DOHH2 (cell line): ENCODE results near the gene DOP1A.

Experiments
- H3F3A ChIP-seq: fragments of 200-600 bp; sonication (generic), shearing (Covaris generic); 2 replicates; pipeline ENCODE4 v1.6.0; 2016; ENCODE audit warnings: antibody characterized with exemption, mild to moderate bottlenecking; ENCODE audit not compliant: control insufficient read depth, insufficient read depth
- H3K27ac ChIP-seq: fragments of 200-600 bp; sonication (generic); 2 replicates; pipeline ENCODE4 v1.5.1; 2014; ENCODE audit warnings: low read depth, mild to moderate bottlenecking, low read length, moderate library complexity
- H3K27me3 ChIP-seq: fragments of 200-600 bp; sonication (generic); 2 replicates; pipeline ENCODE4 v1.6.1; 2014; ENCODE audit warnings: mild to moderate bottlenecking, low read length, mixed read lengths; ENCODE audit not compliant: control insufficient read depth
- H3K36me3 ChIP-seq: fragments of 200-600 bp; sonication (generic); 2 replicates; pipeline ENCODE4 v1.6.1; 2014; ENCODE audit warnings: mild to moderate bottlenecking, low read length, moderate library complexity, mixed read lengths; ENCODE audit not compliant: control insufficient read depth
- H3K4me1 ChIP-seq: fragments of 200-600 bp; sonication (generic); 2 replicates; pipeline ENCODE4 v1.6.1; 2014; ENCODE audit warnings: mild to moderate bottlenecking, low read length, mixed read lengths; ENCODE audit not compliant: control insufficient read depth
- H3K4me2 ChIP-seq: fragments of 200-600 bp; sonication (generic); 2 replicates; pipeline ENCODE4 v1.6.0; 2014; ENCODE audit warnings: mild to moderate bottlenecking, low read length, moderate library complexity
- H3K4me3 ChIP-seq: fragments of 200-600 bp; sonication (generic); 2 replicates; pipeline ENCODE4 v1.5.1; 2014; ENCODE audit warnings: mild to moderate bottlenecking, low read length, mixed read lengths
- H3K79me2 ChIP-seq: fragments of 200-600 bp; sonication (generic); 2 replicates; pipeline ENCODE4 v1.6.1; 2014; ENCODE audit warnings: mild to moderate bottlenecking, low read length, mixed read lengths; ENCODE audit not compliant: control insufficient read depth
- H3K9me2 ChIP-seq: fragments of 200-600 bp; sonication (generic); replicated peaks from 2 replicates; pipeline ENCODE4 v1.6.1; 2014; ENCODE audit warnings: mild to moderate bottlenecking, low read length, mixed read lengths; ENCODE audit not compliant: control insufficient read depth
- H3K9me3 ChIP-seq: fragments of 200-600 bp; sonication (generic); 2 replicates; pipeline ENCODE4 v1.6.1; 2014; ENCODE audit warnings: antibody characterized with exemption, low read length, mixed read lengths; ENCODE audit not compliant: control insufficient read depth, insufficient read depth
- H4K20me1 ChIP-seq: fragments of 200-600 bp; sonication (generic); 2 replicates; pipeline ENCODE4 v1.6.0; 2014; ENCODE audit warnings: low read depth, mild to moderate bottlenecking, antibody characterized with exemption, low read length, moderate library complexity; ENCODE audit not compliant: control insufficient read depth, insufficient read depth
- EZH2phosphoT487 ChIP-seq: fragments of 200-600 bp; sonication (generic); IDR thresholded peaks from 2 replicates; pipeline ENCODE4 v1.6.1; 2017; ENCODE audit warnings: borderline replicate concordance, mild to moderate bottlenecking, antibody characterized with exemption, low read length, moderate library complexity, mixed read lengths
- TF ChIP-seq, protein P1 (sequence below): fragments of 200-600 bp; sonication (generic); IDR thresholded peaks from one replicate; pipeline ENCODE4 v1.5.1; 2014; ENCODE audit warnings: antibody characterized with exemption, mild to moderate bottlenecking, low read depth, low read length; ENCODE audit not compliant: poor library complexity, severe bottlenecking

The DOP1A gene, protein sequence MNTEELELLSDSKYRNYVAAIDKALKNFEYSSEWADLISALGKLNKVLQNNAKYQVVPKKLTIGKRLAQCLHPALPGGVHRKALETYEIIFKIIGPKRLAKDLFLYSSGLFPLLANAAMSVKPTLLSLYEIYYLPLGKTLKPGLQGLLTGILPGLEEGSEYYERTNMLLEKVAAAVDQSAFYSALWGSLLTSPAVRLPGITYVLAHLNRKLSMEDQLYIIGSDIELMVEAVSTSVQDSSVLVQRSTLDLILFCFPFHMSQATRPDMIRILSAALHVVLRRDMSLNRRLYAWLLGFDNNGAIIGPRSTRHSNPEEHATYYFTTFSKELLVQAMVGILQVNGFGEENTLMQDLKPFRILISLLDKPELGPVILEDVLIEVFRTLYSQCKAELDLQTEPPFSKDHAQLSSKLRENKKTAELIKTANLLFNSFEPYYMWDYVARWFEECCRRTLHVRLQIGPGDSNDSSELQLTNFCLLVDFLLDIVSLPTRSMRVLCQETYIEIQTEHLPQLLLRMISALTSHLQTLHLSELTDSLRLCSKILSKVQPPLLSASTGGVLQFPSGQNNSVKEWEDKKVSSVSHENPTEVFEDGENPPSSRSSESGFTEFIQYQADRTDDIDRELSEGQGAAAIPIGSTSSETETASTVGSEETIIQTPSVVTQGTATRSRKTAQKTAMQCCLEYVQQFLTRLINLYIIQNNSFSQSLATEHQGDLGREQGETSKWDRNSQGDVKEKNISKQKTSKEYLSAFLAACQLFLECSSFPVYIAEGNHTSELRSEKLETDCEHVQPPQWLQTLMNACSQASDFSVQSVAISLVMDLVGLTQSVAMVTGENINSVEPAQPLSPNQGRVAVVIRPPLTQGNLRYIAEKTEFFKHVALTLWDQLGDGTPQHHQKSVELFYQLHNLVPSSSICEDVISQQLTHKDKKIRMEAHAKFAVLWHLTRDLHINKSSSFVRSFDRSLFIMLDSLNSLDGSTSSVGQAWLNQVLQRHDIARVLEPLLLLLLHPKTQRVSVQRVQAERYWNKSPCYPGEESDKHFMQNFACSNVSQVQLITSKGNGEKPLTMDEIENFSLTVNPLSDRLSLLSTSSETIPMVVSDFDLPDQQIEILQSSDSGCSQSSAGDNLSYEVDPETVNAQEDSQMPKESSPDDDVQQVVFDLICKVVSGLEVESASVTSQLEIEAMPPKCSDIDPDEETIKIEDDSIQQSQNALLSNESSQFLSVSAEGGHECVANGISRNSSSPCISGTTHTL (N-terminal part only)

DNA sequence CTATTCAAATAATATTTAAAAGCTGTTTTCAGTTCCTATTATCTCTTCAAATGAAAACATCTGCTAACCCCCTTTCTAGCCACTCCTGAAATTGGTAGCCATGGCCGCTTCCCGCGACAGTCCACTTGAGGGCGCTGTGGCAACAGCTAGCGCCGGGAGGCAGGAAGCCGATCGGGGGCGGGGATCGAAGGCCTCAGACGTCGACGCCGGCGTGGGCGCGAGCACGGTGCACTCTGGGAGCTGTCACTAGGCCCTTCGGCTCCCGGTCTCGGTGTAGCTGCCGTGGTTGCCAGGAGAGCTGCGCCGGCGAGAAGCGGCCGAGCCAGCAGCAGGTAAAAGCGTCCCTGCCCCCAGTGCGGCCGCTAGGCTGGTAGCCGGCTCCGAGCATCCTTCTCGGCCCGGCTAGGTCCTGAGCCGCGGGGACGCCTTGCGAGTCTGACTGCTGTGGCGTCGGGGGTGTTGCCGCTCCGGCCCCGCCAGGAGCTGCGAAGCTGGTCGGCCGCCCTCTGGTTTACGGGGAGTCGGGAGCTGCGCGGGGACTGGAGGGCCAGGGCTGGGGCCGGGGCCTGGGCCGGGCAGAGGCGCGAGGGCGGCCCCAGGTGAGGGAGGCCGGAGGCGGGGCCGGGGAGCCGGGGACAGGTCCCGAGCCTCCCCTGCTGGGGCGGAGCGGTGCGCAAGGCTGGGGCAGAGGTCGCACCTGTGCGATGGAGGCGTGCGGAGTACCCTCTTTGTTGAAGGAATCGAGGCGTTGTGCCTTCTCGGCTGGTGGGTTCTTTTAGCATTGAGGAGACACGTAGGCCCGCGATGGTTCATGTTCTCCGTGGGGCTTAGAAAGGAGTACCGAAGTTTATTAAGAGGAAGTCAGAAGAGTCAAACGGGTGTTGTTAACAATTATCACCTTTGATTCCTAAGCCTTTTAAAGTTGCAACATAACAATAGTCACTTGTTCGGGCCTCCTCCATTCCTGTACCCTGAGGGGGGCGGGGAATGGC is at the start of gene DOP1A:
Gene DOP1A, plus strand, starts transcription at position 224 of the 992 bp plus-strand sequence. CDS start 29,307 bp downstream, outside the sequence.
- TF ChIP-seq, protein P1, sequence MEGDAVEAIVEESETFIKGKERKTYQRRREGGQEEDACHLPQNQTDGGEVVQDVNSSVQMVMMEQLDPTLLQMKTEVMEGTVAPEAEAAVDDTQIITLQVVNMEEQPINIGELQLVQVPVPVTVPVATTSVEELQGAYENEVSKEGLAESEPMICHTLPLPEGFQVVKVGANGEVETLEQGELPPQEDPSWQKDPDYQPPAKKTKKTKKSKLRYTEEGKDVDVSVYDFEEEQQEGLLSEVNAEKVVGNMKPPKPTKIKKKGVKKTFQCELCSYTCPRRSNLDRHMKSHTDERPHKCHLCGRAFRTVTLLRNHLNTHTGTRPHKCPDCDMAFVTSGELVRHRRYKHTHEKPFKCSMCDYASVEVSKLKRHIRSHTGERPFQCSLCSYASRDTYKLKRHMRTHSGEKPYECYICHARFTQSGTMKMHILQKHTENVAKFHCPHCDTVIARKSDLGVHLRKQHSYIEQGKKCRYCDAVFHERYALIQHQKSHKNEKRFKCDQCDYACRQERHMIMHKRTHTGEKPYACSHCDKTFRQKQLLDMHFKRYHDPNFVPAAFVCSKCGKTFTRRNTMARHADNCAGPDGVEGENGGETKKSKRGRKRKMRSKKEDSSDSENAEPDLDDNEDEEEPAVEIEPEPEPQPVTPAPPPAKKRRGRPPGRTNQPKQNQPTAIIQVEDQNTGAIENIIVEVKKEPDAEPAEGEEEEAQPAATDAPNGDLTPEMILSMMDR = peak; percentile 91
- TF ChIP-seq EZH2phosphoT487 = no peak

GRCh38 chr6:83019741-83020140 is 47.7 kb upstream of the DOP1A start:
- Histone ChIP-seq H3K4me1 (no peaks in the 10 kb centered on the region), H3K4me3 (no peak overlapping the region), H3K27me3 (no peaks in the 10 kb centered on the region)

More for the DNA sequence above, at the start of gene DOP1A:
- no peaks in the 10 kb centered on the region for H3K27me3 ChIP-seq
- no peaks in the 10 kb centered on the region for H4K20me1 ChIP-seq
- peak within 1 kb of the TSS; percentile 67 for H3K27ac ChIP-seq
- H3K4me3 ChIP-seq = peak within 1 kb of the TSS; percentile 80
- H3K4me1 ChIP-seq = peaks cover 63% of the 10 kb centered on the region
- no peaks in the 10 kb centered on the region for H3K9me2 ChIP-seq
- H3K9me3 ChIP-seq = no peaks in the 10 kb centered on the region
- peaks cover 6% of the 10 kb centered on the region for H3K36me3 ChIP-seq
- peaks cover 6% of the 10 kb centered on the region; the same call in 1 of the 2 replicates for H3F3A ChIP-seq
- H3K79me2 ChIP-seq = peaks cover 76% of the 10 kb centered on the region
- peak within 1 kb of the TSS; percentile 93 for H3K4me2 ChIP-seq

More at GRCh38 chr6:83019741-83020140, 47.7 kb upstream of the DOP1A start:
- Histone ChIP-seq H3K36me3 (peaks cover 53% of the 10 kb centered on the region), H3K9me3 (peaks cover 3% of the 10 kb centered on the region; the same call in 1 of the 2 replicates), H3K27ac (no peak overlapping the region), H4K20me1 (no peaks in the 10 kb centered on the region), H3K9me2 (no peaks in the 10 kb centered on the region), H3K79me2 (no peaks in the 10 kb centered on the region), H3F3A (no peaks in the 10 kb centered on the region), H3K4me2 (no peak overlapping the region)
- TF ChIP-seq EZH2phosphoT487 = no peak
- TF ChIP-seq, protein P1 = no peak
